Activated naive CD8-positive, alpha-beta T cell treated with anti-CD3 and anti-CD28 coated beads, Interleukin-2, amount 10 ng/mL, durations not matched to agents 7 days and 5 days (primary cell): ENCODE results near the gene ERVH48-1. TPM values are rescaled to one million over a fixed set of nuclear protein-coding genes. Genes with fewer than 3 reads are reported as not detected.
"Not testable (repeated sequence)": the region's sequence is repeated elsewhere in the genome, so short reads cannot be mapped to it uniquely, and the experiment has no call there.

Source experiments
- ATAC-seq: fragments of 150-1000 bp; cut with Tn5 transposase; one replicate; pipeline ENCODE4 v1.10.0; 2021; ENCODE audit warnings: low read depth, moderate library complexity
- POLR2A ChIA-PET: fragments of 350-600 bp; sonication (Branson Sonifier 250); formaldehyde crosslinking; loops from one replicate; lab custom pipeline; 2021; ENCODE audit warnings: antibody characterized with exemption; lab: Charles Lee
- DNase-seq: peaks from one replicate; pipeline ENCODE4 v3.0.0; 2021
- H3K27ac Mint-ChIP-seq: one replicate; pipeline ENCODE4 v1.8.0; 2022; ENCODE audit warnings: mild to moderate bottlenecking, mixed read lengths
- H3K27me3 Mint-ChIP-seq: one replicate; pipeline ENCODE4 v1.8.0; 2022; ENCODE audit warnings: mild to moderate bottlenecking, moderate library complexity, mixed read lengths
- H3K36me3 Mint-ChIP-seq: one replicate; pipeline ENCODE4 v1.8.0; 2021; ENCODE audit warnings: mild to moderate bottlenecking, mixed read lengths
- H3K4me1 Mint-ChIP-seq: one replicate; pipeline ENCODE4 v1.8.0; 2021; ENCODE audit warnings: mixed read lengths
- H3K4me3 Mint-ChIP-seq: one replicate; pipeline ENCODE4 v1.8.0; 2022; ENCODE audit warnings: mild to moderate bottlenecking, moderate library complexity, mixed read lengths
- H3K9me3 Mint-ChIP-seq: one replicate; pipeline ENCODE4 v1.8.0; 2021; ENCODE audit warnings: mixed read lengths
- total RNA-seq, 2 experiments: library from RNA; stranded (reverse); gene quantifications; one replicate each; pipeline ENCODE4 v1.2.3, GENCODE V29; 2021

The ERVH48-1 gene
- total RNA-seq, 2 experiments from 2014 or later = 0.20 to 0.55 TPM

- DNase-seq, ATAC-seq, H3K4me1 Mint-ChIP-seq, H3K9me3 Mint-ChIP-seq, H3K27ac Mint-ChIP-seq, POLR2A ChIA-PET, H3K4me3 Mint-ChIP-seq, H3K27me3 Mint-ChIP-seq: not testable (repeated sequence)
- peaks cover 15% of the 10 kb centered on the region for H3K36me3 Mint-ChIP-seq
Measured at GRCh38 chr21:42908484-42908883, 16.9 kb downstream of the ERVH48-1 start.

- no peak overlapping the region for H3K4me3 Mint-ChIP-seq
- H3K36me3 Mint-ChIP-seq = peaks cover 13% of the 10 kb centered on the region
- no peaks in the 10 kb centered on the region for H3K9me3 Mint-ChIP-seq
- ATAC-seq (no peak), DNase-seq (no peak)
- no peaks in the 10 kb centered on the region for H3K27me3 Mint-ChIP-seq
- H3K4me1 Mint-ChIP-seq = no peaks in the 10 kb centered on the region
- no peak overlapping the region for H3K27ac Mint-ChIP-seq
- POLR2A ChIA-PET = no interaction called here
Measured at GRCh38 chr21:42906233-42906632, 19.2 kb downstream of the ERVH48-1 start.

GRCh38 chr21:42905195-42905594 lies 20.2 kb downstream of the ERVH48-1 start:
- POLR2A ChIA-PET = no interaction called here
- H3K36me3 Mint-ChIP-seq = peaks cover 11% of the 10 kb centered on the region
- no peaks in the 10 kb centered on the region for H3K9me3 Mint-ChIP-seq
- H3K4me3 Mint-ChIP-seq = no peak overlapping the region
- peaks cover 2% of the 10 kb centered on the region for H3K4me1 Mint-ChIP-seq
- no peak overlapping the region for H3K27ac Mint-ChIP-seq
- ATAC-seq = no peak
- no peak for DNase-seq
- H3K27me3 Mint-ChIP-seq = no peaks in the 10 kb centered on the region

GRCh38 chr21:42903817-42904216 lies 21.6 kb downstream of the ERVH48-1 start:
- Mint-ChIP-seq H3K4me1 (peaks cover 2% of the 10 kb centered on the region), H3K4me3 (no peak overlapping the region), H3K27ac (no peak overlapping the region), H3K27me3 (no peaks in the 10 kb centered on the region), H3K9me3 (no peaks in the 10 kb centered on the region), H3K36me3 (peaks cover 13% of the 10 kb centered on the region)
- no peak for DNase-seq
- POLR2A ChIA-PET = no interaction called here
- no peak for ATAC-seq

- peaks cover 16% of the 10 kb centered on the region for H3K36me3 Mint-ChIP-seq
- H3K4me3 Mint-ChIP-seq = no peak overlapping the region
- H3K27me3 Mint-ChIP-seq = no peaks in the 10 kb centered on the region
- no peak overlapping the region for H3K27ac Mint-ChIP-seq
- DNase-seq (no peak), ATAC-seq (no peak)
- peaks cover 4% of the 10 kb centered on the region for H3K4me1 Mint-ChIP-seq
- POLR2A ChIA-PET = no interaction called here
- no peaks in the 10 kb centered on the region for H3K9me3 Mint-ChIP-seq
Measured at GRCh38 chr21:42900446-42900845, 25.0 kb downstream of the ERVH48-1 start.

- DNase-seq (peak; percentile 99), ATAC-seq (peak; percentile 94)
- no peaks in the 10 kb centered on the region for H3K9me3 Mint-ChIP-seq
- H3K27me3 Mint-ChIP-seq = no peaks in the 10 kb centered on the region
- peak within 1 kb of the TSS; percentile 90 for H3K4me3 Mint-ChIP-seq
- POLR2A ChIA-PET = interaction anchor here (0.7 to 4.3 kb wide), 8 partner anchors 13 to 767 kb away, joined by 3 to 51 read pairs (median 3); partner anchors contain the start of genes PKNOX1 and WDR4
- peak within 1 kb of the TSS; percentile 93 for H3K27ac Mint-ChIP-seq
- H3K36me3 Mint-ChIP-seq = peaks cover 7% of the 10 kb centered on the region
- H3K4me1 Mint-ChIP-seq = peaks cover 8% of the 10 kb centered on the region
Measured at GRCh38 chr21:42892931-42893755, 32.3 kb downstream of the ERVH48-1 start, which contains the start of gene NDUFV3. TSS of gene NDUFV3 (plus strand) at chr21:42893309. CDS start at chr21:42893334, 25 bp downstream.

GRCh38 chr21:42892582-42892930 lies 32.9 kb downstream of the ERVH48-1 start:
- DNase-seq (no peak), ATAC-seq (no peak)
- POLR2A ChIA-PET = interaction anchor here (0.7 to 4.3 kb wide), 5 partner anchors 12 to 826 kb away, joined by 3 to 51 read pairs (median 3); partner anchors contain the start of genes PDXK and WDR4
- peak overlapping the region; percentile 88 for H3K4me3 Mint-ChIP-seq
- no peaks in the 10 kb centered on the region for H3K27me3 Mint-ChIP-seq
- H3K4me1 Mint-ChIP-seq = peaks cover 8% of the 10 kb centered on the region
- H3K27ac Mint-ChIP-seq = peak overlapping the region; percentile 93
- H3K9me3 Mint-ChIP-seq = no peaks in the 10 kb centered on the region
- peaks cover 2% of the 10 kb centered on the region for H3K36me3 Mint-ChIP-seq

- Mint-ChIP-seq H3K9me3 (no peaks in the 10 kb centered on the region), H3K27ac (no peak overlapping the region), H3K36me3 (no peaks in the 10 kb centered on the region), H3K27me3 (no peaks in the 10 kb centered on the region), H3K4me1 (peaks cover 2% of the 10 kb centered on the region), H3K4me3 (no peak overlapping the region)
- DNase-seq (no peak), ATAC-seq (no peak)
- POLR2A ChIA-PET = no interaction called here
Measured at GRCh38 chr21:42887326-42887725, 38.1 kb downstream of the ERVH48-1 start.

- ATAC-seq (no peak), DNase-seq (no peak)
- Mint-ChIP-seq H3K27me3 (no peaks in the 10 kb centered on the region), H3K4me3 (no peak overlapping the region), H3K36me3 (no peaks in the 10 kb centered on the region), H3K9me3 (no peaks in the 10 kb centered on the region), H3K27ac (no peak overlapping the region), H3K4me1 (peaks cover 17% of the 10 kb centered on the region)
- POLR2A ChIA-PET = no interaction called here
Measured at GRCh38 chr21:42883921-42884320, 41.5 kb downstream of the ERVH48-1 start.

- H3K27ac Mint-ChIP-seq = peak overlapping the region; percentile 98
- POLR2A ChIA-PET = interaction anchor here (0.7 to 4.4 kb wide), 4 partner anchors 9 to 348 kb away, joined by 3 to 51 read pairs (median 3); partner anchors contain the start of gene NDUFV3
- no peaks in the 10 kb centered on the region for H3K27me3 Mint-ChIP-seq
- DNase-seq (no peak), ATAC-seq (no peak)
- H3K4me1 Mint-ChIP-seq = peaks cover 25% of the 10 kb centered on the region
- no peaks in the 10 kb centered on the region for H3K9me3 Mint-ChIP-seq
- peaks cover 5% of the 10 kb centered on the region for H3K36me3 Mint-ChIP-seq
- peak overlapping the region; percentile 97 for H3K4me3 Mint-ChIP-seq
Measured at GRCh38 chr21:42880352-42880751, 45.1 kb downstream of the ERVH48-1 start.

- Mint-ChIP-seq H3K4me3 (peak within 1 kb of the TSS; percentile 97), H3K9me3 (no peaks in the 10 kb centered on the region), H3K36me3 (peaks cover 9% of the 10 kb centered on the region), H3K4me1 (peaks cover 25% of the 10 kb centered on the region), H3K27me3 (no peaks in the 10 kb centered on the region), H3K27ac (peak within 1 kb of the TSS; percentile 98)
- peak; percentile 96 for ATAC-seq
- DNase-seq = peak; percentile 99
- POLR2A ChIA-PET = interaction anchor here (0.6 to 4.4 kb wide), 5 partner anchors 10 to 767 kb away, joined by 3 to 51 read pairs (median 3); partner anchors contain the start of gene NDUFV3
Measured at GRCh38 chr21:42878993-42879787, 46.2 kb downstream of the ERVH48-1 start, which contains the start of gene WDR4. TSS of gene WDR4 (minus strand) at chr21:42879539. CDS start at chr21:42879495, 44 bp downstream.

GRCh38 chr21:42878678-42878992 lies 46.8 kb downstream of the ERVH48-1 start:
- Mint-ChIP-seq H3K9me3 (no peaks in the 10 kb centered on the region), H3K36me3 (peaks cover 9% of the 10 kb centered on the region), H3K4me1 (peaks cover 25% of the 10 kb centered on the region), H3K4me3 (peak overlapping the region; percentile 97), H3K27ac (peak overlapping the region; percentile 98), H3K27me3 (no peaks in the 10 kb centered on the region)
- POLR2A ChIA-PET = interaction anchor here (0.9 to 4.4 kb wide), 3 partner anchors 10 to 767 kb away, joined by 3 to 51 read pairs (median 5); partner anchors contain the start of gene NDUFV3
- no peak for DNase-seq
- peak; percentile 21 for ATAC-seq

- Mint-ChIP-seq H3K4me1 (peaks cover 23% of the 10 kb centered on the region), H3K36me3 (peaks cover 17% of the 10 kb centered on the region)
- POLR2A ChIA-PET = interaction anchor here (0.6 kb wide), 1 partner anchor 1072 kb away, joined by 5 read pairs; no protein-coding TSS in a partner anchor
- H3K9me3 Mint-ChIP-seq, H3K27ac Mint-ChIP-seq, DNase-seq, ATAC-seq, H3K27me3 Mint-ChIP-seq, H3K4me3 Mint-ChIP-seq: not testable (repeated sequence)
Measured at GRCh38 chr21:42875811-42876210, 49.6 kb downstream of the ERVH48-1 start.
